Glutamatergic neuron (in vitro differentiated cells): ENCODE measurements around the gene NEMF. TPM values are rescaled to one million over a fixed set of nuclear protein-coding genes. Genes with fewer than 3 reads are reported as not detected.
"Not testable (repeated sequence)": the region's sequence is repeated elsewhere in the genome, so short reads cannot be mapped to it uniquely, and the experiment has no call there.

Source experiments
- DNase-seq: peaks from one replicate; pipeline ENCODE4 v3.0.0; 2022
- H3K27ac Mint-ChIP-seq: one replicate; pipeline ENCODE4 v1.8.0; 2020; ENCODE audit warnings: mild to moderate bottlenecking, mixed read lengths, inconsistent platforms; ENCODE audit not compliant: unreplicated experiment
- H3K27me3 Mint-ChIP-seq: one replicate; pipeline ENCODE4 v1.8.0; 2020; ENCODE audit warnings: mild to moderate bottlenecking, moderate library complexity, mixed read lengths, inconsistent platforms; ENCODE audit not compliant: unreplicated experiment
- H3K36me3 Mint-ChIP-seq: one replicate; pipeline ENCODE4 v1.8.0; 2020; ENCODE audit warnings: mild to moderate bottlenecking, mixed read lengths, inconsistent platforms; ENCODE audit not compliant: unreplicated experiment
- H3K4me1 Mint-ChIP-seq: one replicate; pipeline ENCODE4 v1.8.0; 2020; ENCODE audit warnings: mild to moderate bottlenecking, low read depth, mixed read lengths, inconsistent platforms; ENCODE audit not compliant: unreplicated experiment
- H3K4me3 Mint-ChIP-seq: one replicate; pipeline ENCODE4 v1.8.0; 2020; ENCODE audit warnings: mild to moderate bottlenecking, mixed read lengths, inconsistent platforms; ENCODE audit not compliant: unreplicated experiment
- H3K9me3 Mint-ChIP-seq: one replicate; pipeline ENCODE4 v1.8.0; 2020; ENCODE audit warnings: mild to moderate bottlenecking, moderate library complexity, mixed read lengths, inconsistent platforms; ENCODE audit not compliant: unreplicated experiment
- total RNA-seq: library from RNA; stranded (reverse); fragmentation: NEBNext Ultra II Directional; extraction: Animal tissue kit (Norgen Biotek cat#: 25700); gene quantifications from one replicate; pipeline ENCODE4 v1.2.1, GENCODE V29; 2021; ENCODE audit not compliant: unreplicated experiment
- TF ChIP-seq, protein P1 (sequence below): fragments of 200-600 bp; sonication (generic); IDR thresholded peaks from one replicate; pipeline ENCODE4 v1.5.0; 2021; ENCODE audit not compliant: partially characterized antibody, unreplicated experiment

Gene NEMF
- total RNA-seq, 1 donor from 2014 or later, result 78.8 TPM

DNA sequence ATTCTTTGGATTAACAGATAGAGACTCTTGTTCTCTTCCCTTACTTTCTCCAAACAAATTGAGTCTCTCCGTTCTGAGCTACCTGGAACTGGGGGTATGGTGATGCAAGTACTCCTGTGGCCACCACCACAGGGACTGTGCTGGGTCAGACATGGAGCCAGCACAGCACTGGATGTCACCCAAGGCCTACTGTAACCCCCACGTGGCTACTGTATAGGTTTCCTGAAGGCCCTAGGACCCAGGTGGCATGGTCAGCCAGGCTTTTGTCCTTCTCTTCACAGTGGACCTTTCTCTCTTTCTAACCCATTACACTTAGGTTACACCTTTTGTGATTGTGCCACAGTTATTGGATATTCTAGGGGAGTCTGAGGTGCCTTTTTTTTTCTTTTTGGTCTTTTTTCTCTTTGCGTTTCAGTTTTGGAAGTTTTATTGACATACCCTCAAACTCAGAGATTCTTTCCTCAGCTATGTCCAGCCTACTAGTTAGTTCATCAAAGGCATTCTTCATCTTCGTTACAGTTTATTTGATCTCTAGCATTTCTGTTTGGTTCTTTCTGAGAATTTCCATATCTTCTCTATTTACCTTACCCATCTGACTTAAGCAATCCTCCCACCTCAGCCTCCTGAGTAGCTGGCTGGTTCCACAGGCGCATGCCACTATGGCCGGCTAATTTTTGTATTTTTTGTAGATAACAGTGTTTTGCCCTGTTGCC, 90.6 kb downstream of the NEMF start:
- Mint-ChIP-seq H3K4me1 (no peaks in the 10 kb centered on the region), H3K36me3 (no peaks in the 10 kb centered on the region), H3K27ac (no peak overlapping the region), H3K27me3 (no peaks in the 10 kb centered on the region), H3K4me3 (no peak overlapping the region), H3K9me3 (peaks cover 6% of the 10 kb centered on the region)
- TF ChIP-seq, protein P1, sequence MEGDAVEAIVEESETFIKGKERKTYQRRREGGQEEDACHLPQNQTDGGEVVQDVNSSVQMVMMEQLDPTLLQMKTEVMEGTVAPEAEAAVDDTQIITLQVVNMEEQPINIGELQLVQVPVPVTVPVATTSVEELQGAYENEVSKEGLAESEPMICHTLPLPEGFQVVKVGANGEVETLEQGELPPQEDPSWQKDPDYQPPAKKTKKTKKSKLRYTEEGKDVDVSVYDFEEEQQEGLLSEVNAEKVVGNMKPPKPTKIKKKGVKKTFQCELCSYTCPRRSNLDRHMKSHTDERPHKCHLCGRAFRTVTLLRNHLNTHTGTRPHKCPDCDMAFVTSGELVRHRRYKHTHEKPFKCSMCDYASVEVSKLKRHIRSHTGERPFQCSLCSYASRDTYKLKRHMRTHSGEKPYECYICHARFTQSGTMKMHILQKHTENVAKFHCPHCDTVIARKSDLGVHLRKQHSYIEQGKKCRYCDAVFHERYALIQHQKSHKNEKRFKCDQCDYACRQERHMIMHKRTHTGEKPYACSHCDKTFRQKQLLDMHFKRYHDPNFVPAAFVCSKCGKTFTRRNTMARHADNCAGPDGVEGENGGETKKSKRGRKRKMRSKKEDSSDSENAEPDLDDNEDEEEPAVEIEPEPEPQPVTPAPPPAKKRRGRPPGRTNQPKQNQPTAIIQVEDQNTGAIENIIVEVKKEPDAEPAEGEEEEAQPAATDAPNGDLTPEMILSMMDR, result no peak
- no peak for DNase-seq

DNA sequence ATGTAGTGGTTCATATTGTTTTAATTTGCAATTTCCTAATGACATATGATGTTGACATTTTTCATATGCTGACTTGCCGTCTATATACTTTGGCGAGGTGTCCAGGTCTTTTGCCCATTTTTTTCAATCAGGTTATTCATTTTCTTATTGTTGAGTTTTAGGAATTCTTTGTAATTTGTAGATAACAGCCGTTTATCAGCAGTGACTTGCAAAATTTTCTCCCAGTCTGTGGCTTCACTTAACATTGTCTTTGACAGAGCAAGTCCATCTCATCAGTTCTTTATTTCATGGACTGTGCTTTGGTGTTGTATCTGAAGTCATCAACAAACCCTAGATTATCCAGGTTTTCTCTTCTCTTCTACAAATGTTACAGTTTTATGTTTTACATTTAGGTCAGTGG, 97.2 kb downstream of the NEMF start:
- Mint-ChIP-seq H3K9me3 (no peaks in the 10 kb centered on the region), H3K4me3 (no peak overlapping the region), H3K27me3 (no peaks in the 10 kb centered on the region), H3K27ac (no peak overlapping the region), H3K36me3 (no peaks in the 10 kb centered on the region), H3K4me1 (no peaks in the 10 kb centered on the region)
- DNase-seq, result no peak
- TF ChIP-seq, protein P1, result no peak

DNA sequence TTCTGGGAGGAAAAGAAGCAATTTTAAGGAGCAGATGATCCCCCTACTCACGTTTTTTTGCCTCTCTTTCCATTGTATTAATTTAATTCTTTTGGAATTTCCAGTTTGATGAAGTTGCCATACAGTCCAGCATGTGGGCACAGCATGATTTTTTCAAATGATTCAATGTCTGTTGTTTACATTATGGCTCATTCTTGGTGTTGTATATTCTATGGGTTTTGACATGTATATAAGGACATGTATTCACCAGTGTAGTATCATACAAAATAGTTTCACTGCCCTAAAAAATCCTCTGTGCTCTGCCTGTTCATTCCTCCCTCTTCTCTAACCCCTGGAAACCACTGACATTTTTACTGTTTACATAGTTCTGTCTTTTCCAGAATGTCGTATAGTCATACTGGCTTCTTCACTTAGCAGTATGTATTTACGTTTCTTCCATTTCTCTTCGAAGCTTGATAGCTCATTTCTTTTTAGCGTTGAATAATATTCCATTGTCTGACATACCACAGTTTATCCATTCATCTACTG, 98.0 kb downstream of the NEMF start:
- H3K4me3 Mint-ChIP-seq, result no peak overlapping the region
- H3K27ac Mint-ChIP-seq, result no peak overlapping the region
- no peaks in the 10 kb centered on the region for H3K36me3 Mint-ChIP-seq
- TF ChIP-seq, protein P1, result no peak
- H3K9me3 Mint-ChIP-seq, result no peaks in the 10 kb centered on the region
- no peak for DNase-seq
- H3K4me1 Mint-ChIP-seq, result no peaks in the 10 kb centered on the region
- H3K27me3 Mint-ChIP-seq, result no peaks in the 10 kb centered on the region

DNA sequence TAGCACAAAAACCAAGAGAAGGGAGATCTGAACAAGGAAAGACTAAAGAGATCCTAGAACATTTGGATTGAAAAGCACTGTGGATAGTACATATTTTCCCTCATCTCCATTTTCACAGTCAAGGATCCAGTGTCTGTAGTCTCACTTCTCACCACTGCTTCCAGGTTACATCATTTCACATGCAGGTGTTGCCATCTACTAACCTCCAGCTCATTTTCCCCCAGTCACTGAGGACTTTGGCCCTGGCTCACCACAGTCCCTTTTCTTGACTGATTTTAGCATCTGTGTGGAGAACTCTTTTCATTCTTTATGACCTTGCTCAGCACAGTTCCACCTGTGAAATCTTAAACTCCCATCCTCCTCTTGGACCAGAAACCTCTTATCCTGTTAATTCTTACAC, 106.1 kb downstream of the NEMF start:
- DNase-seq, H3K4me3 Mint-ChIP-seq, H3K27me3 Mint-ChIP-seq, H3K36me3 Mint-ChIP-seq, H3K4me1 Mint-ChIP-seq, H3K27ac Mint-ChIP-seq, H3K9me3 Mint-ChIP-seq: not testable (repeated sequence)

DNA sequence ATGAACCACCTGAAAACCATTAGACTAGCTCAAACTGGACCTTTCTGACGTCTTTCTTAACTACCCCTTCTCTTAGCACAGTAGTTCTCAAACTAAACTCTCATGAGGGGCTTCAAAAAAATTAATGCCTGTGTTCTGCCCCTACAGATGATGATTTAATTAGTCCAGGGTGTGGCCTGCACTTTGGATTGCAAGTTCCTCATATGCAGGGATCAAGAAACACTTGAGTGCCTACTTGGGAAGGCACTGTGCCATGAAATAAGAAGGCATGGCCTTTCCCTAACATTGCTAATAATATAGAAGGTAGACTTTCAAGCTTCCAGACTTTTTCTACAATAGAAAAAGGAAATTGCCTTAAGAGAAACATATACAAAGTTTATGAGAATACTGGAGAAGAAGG, 107.4 kb downstream of the NEMF start:
- DNase-seq, result no peak
- Mint-ChIP-seq H3K36me3 (no peaks in the 10 kb centered on the region), H3K27ac (no peak overlapping the region), H3K9me3 (no peaks in the 10 kb centered on the region), H3K27me3 (peaks cover 3% of the 10 kb centered on the region), H3K4me1 (no peaks in the 10 kb centered on the region), H3K4me3 (no peak overlapping the region)
- TF ChIP-seq, protein P1, result no peak

DNA sequence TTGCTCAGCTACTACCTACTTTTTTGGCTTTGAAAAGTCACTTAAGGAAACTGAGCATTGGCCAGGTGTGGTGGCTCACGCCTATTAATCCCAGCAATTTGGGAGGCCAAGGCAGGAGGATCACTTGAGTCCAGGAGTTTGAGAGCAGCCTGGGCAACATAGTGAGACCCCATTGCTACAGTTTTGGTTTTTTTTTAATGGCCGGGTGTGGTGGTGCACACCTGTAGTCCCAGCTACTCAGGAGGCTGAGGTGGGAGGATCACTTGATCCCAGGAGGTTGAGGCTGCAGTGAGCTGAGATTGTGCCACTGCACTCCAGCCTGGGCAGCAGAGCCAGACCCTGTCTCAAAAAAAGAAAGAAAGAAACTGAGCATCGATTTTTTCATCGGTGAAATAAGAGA, 116.9 kb downstream of the NEMF start:
- H3K9me3 Mint-ChIP-seq, H3K27ac Mint-ChIP-seq, H3K27me3 Mint-ChIP-seq, H3K36me3 Mint-ChIP-seq, DNase-seq, H3K4me1 Mint-ChIP-seq, H3K4me3 Mint-ChIP-seq: not testable (repeated sequence)
